HCT116 (cell line): ENCODE measurements around the gene THEM4. TPM values are rescaled to one million over a fixed set of nuclear protein-coding genes. Genes with fewer than 3 reads are reported as not detected.

Experiments
- ATAC-seq: fragments of 200-7000 bp; cut with Tn5 transposase; 2 replicates; pipeline ENCODE4 v1.9.1; 2020; ENCODE audit warnings: mild to moderate bottlenecking, moderate library complexity
- BruUV-seq: library from RNA; stranded (reverse); fragments of 400-500 nt; replicated peaks from 2 replicates; lab custom pipeline; 2021; lab: Mats Ljungman, UMichigan
- CTCF ChIA-PET: fragments of 300-600 bp; sonication (Branson Sonifier 250); formaldehyde crosslinking; loops from one replicate; lab custom pipeline; 2021; ENCODE audit warnings: antibody characterized with exemption; lab: Charles Lee
- POLR2A ChIA-PET: fragments of 300-600, 350-600 bp; sonication (Branson Sonifier 250); formaldehyde crosslinking; loops from one replicate; lab custom pipeline; 2021; ENCODE audit warnings: antibody characterized with exemption; lab: Charles Lee
- RAD21 ChIA-PET, 2 experiments: fragments of 300-600 bp; sonication (Branson Sonifier 250); formaldehyde crosslinking; loops; one replicate each; lab custom pipeline; 2023; ENCODE audit warnings: low total read pairs in 2 of 2; ENCODE audit not compliant: uncharacterized antibody in 2 of 2, unreplicated experiment in 2 of 2, low non-redundant PET in 1 of 2; lab: Charles Lee
- DNase-seq: peaks from one replicate; pipeline ENCODE4 v3.0.0-alpha.2; 2010; ENCODE audit warnings: low read depth, low spot score
- H2AFZ ChIP-seq: fragments of 200-600 bp; shearing (Covaris generic), sonication (generic); 2 replicates; pipeline ENCODE4 v1.6.1; 2017; ENCODE audit warnings: low read depth, mixed run types, mixed read lengths, antibody characterized with exemption, low read length; ENCODE audit not compliant: poor library complexity, severe bottlenecking
- H3K27ac ChIP-seq: 2 replicates; pipeline ENCODE4 v1.5.1; 2012; ENCODE audit warnings: low read depth, low read length
- H3K27me3 ChIP-seq: fragments of 200-600 bp; sonication (generic); 2 replicates; pipeline ENCODE4 v1.6.1; 2016; ENCODE audit warnings: mixed run types, low read length, mixed read lengths; ENCODE audit not compliant: insufficient read depth
- H3K36me3 ChIP-seq, 2 experiments: fragments of 200-500 bp in 1 of 2; fragments of 200-600 bp in 1 of 2; sonication (Bioruptor generic) in 1 of 2; sonication (generic) in 1 of 2; 2 replicates each; pipeline versions ENCODE4 v1.5.1 to v1.6.1; 2014 to 2016; ENCODE audit warnings: low read length in 2 of 2, inconsistent platforms in 1 of 2, mixed read lengths in 1 of 2, mixed run types in 1 of 2; ENCODE audit not compliant: insufficient read depth in 2 of 2, control insufficient read depth in 1 of 2
- H3K4me1 ChIP-seq, 2 experiments: fragments of 200-600 bp in 1 of 2; sonication (generic) in 1 of 2; 2 replicates each; pipeline versions ENCODE4 v1.5.1 to v1.6.1; 2012 to 2017; ENCODE audit warnings: low read length in 2 of 2, inconsistent platforms in 1 of 2, mild to moderate bottlenecking in 1 of 2, mixed read lengths in 1 of 2, mixed run types in 1 of 2, moderate library complexity in 1 of 2; ENCODE audit not compliant: insufficient read depth in 2 of 2, control insufficient read depth in 1 of 2
- H3K4me2 ChIP-seq: fragments of 200-600 bp; sonication (generic); 2 replicates; pipeline ENCODE4 v1.6.1; 2017; ENCODE audit warnings: mixed run types, low read length, mixed read lengths
- H3K4me3 ChIP-seq, 2 experiments: fragments of 200-600 bp in 1 of 2; sonication (generic) in 1 of 2; replicated peaks in 1 of 2; 2 replicates each; pipeline ENCODE4 v1.5.1; 2011 to 2016; ENCODE audit warnings: low read length in 2 of 2, control low read depth in 1 of 2, low read depth in 1 of 2, mild to moderate bottlenecking in 1 of 2, mixed read lengths in 1 of 2, mixed run types in 1 of 2
- H3K79me2 ChIP-seq: fragments of 200-600 bp; sonication (generic); 2 replicates; pipeline ENCODE4 v1.6.1; 2017; ENCODE audit warnings: mild to moderate bottlenecking, mixed run types, low read length, moderate library complexity, mixed read lengths; ENCODE audit not compliant: insufficient read depth
- H3K9ac ChIP-seq: fragments of 200-600 bp; sonication (generic); 2 replicates; pipeline ENCODE4 v1.6.1; 2016; ENCODE audit warnings: low read length, mixed read lengths
- H3K9me2 ChIP-seq: fragments of 200-600 bp; sonication (generic), shearing (Covaris generic); 2 replicates; pipeline ENCODE4 v1.6.1; 2017; ENCODE audit warnings: mixed run types, mild to moderate bottlenecking, moderate library complexity; ENCODE audit not compliant: insufficient read depth
- H3K9me3 ChIP-seq, 2 experiments: fragments of 200-500 bp in 1 of 2; fragments of 200-600 bp in 1 of 2; sonication (Bioruptor generic) in 1 of 2; sonication (generic) in 1 of 2; 2 replicates each; pipeline ENCODE4 v1.6.1; 2014 to 2017; ENCODE audit warnings: low read length in 2 of 2, mixed read lengths in 2 of 2, inconsistent platforms in 1 of 2, low read depth in 1 of 2, mild to moderate bottlenecking in 1 of 2, mixed run types in 1 of 2, moderate library complexity in 1 of 2; ENCODE audit not compliant: control insufficient read depth in 1 of 2, insufficient read depth in 1 of 2
- H4K20me1 ChIP-seq: fragments of 200-600 bp; sonication (generic), shearing (Covaris generic); 2 replicates; pipeline ENCODE4 v1.6.1; 2017; ENCODE audit warnings: mixed run types, mild to moderate bottlenecking, moderate library complexity; ENCODE audit not compliant: insufficient read depth
- CEBPB ChIP-seq: IDR thresholded peaks from 2 replicates; pipeline ENCODE4 v1.6.1; 2012; ENCODE audit warnings: low read depth
- ELF1 ChIP-seq: IDR thresholded peaks from 2 replicates; pipeline ENCODE4 v1.6.1; 2012; ENCODE audit warnings: low read depth, borderline replicate concordance
- MAX ChIP-seq: IDR thresholded peaks from 2 replicates; pipeline ENCODE4 v1.6.1; 2012
- POLR2A ChIP-seq: IDR thresholded peaks from 2 replicates; pipeline ENCODE4 v1.7.0; 2011; ENCODE audit warnings: borderline replicate concordance; ENCODE audit not compliant: insufficient read depth, insufficient read length; ENCODE audit errors: extremely low read depth
- POLR2AphosphoS5 ChIP-seq: IDR thresholded peaks from 2 replicates; pipeline ENCODE4 v1.6.1; 2011; ENCODE audit warnings: mild to moderate bottlenecking, low read depth, low read length, moderate library complexity
- SIN3A ChIP-seq: IDR thresholded peaks from 2 replicates; pipeline ENCODE4 v1.6.1; 2012; ENCODE audit warnings: low read depth
- TCF7L2 ChIP-seq: IDR thresholded peaks from 2 replicates; pipeline ENCODE4 v1.7.0; 2011; ENCODE audit warnings: borderline replicate concordance, inconsistent platforms; ENCODE audit not compliant: insufficient read depth, insufficient read length; ENCODE audit errors: extremely low read depth
- ZNF274 ChIP-seq: fragments of 200-500 bp; sonication (Bioruptor generic); IDR thresholded peaks from 2 replicates; pipeline ENCODE4 v1.6.1; 2014; ENCODE audit warnings: mild to moderate bottlenecking, low read depth, low read length, inconsistent platforms
- intact Hi-C: fragments of 100-400 bp; cut with micrococcal nuclease; formaldehyde crosslinking; loops from 2 replicates; pipeline ENCODE4 v1.10.0; 2022
- total RNA-seq: library from RNA; stranded (reverse); gene quantifications from one replicate; pipeline ENCODE4 v1.2.1, GENCODE V29; 2021; ENCODE audit not compliant: unreplicated experiment
- TF ChIP-seq, protein P1 (sequence below), 3 experiments: fragments of 200-600 bp in 1 of 3; sonication (generic) in 1 of 3; IDR thresholded peaks in 2 of 3; conservative IDR thresholded peaks in 1 of 3; 2 replicates each; pipeline ENCODE4 v1.5.1; 2012 to 2017; ENCODE audit warnings: low read depth in 2 of 3, low read length in 2 of 3, antibody characterized with exemption in 1 of 3, borderline replicate concordance in 1 of 3, control low read depth in 1 of 3, mild to moderate bottlenecking in 1 of 3, mixed read lengths in 1 of 3, mixed run types in 1 of 3, moderate library complexity in 1 of 3; ENCODE audit not compliant: insufficient read depth in 1 of 3
- TF ChIP-seq, protein P2 (sequence below): IDR thresholded peaks from 2 replicates; pipeline ENCODE4 v1.6.1; 2012; ENCODE audit warnings: low read depth

The THEM4 gene
- total RNA-seq, 1 experiment from 2014 or later: 17.0 TPM

GRCh38 chr1:151839457-151840403 lies 69.6 kb downstream of the THEM4 start, which contains the start of gene C2CD4D:
TSS of gene C2CD4D (minus strand) at chr1:151839820. CDS start at chr1:151838989, 831 bp downstream.
- Histone ChIP-seq H3K9ac (peak within 1 kb of the TSS; percentile 41), H3K9me3 (peaks cover 0 to 3% of the 10 kb centered on the region in 2 experiments; a peak in 1 of 4 replicates), H2AFZ (peak within 1 kb of the TSS; percentile 54), H3K27ac (peak within 1 kb of the TSS; percentile 32; the same call in 1 of the 2 replicates), H3K4me2 (peak within 1 kb of the TSS; percentile 78), H3K4me3 (peak within 1 kb of the TSS; percentile 31 to 51), H3K9me2 (no peaks in the 10 kb centered on the region; the same call in 1 of the 2 replicates), H4K20me1 (no peaks in the 10 kb centered on the region), H3K36me3 (no peaks in the 10 kb centered on the region), H3K27me3 (no peaks in the 10 kb centered on the region), H3K79me2 (no peaks in the 10 kb centered on the region), H3K4me1 (peaks cover 0 to 45% of the 10 kb centered on the region in 2 experiments; a peak in 2 of 4 replicates)
- ChIA-PET CTCF (no interaction called here), POLR2A (no interaction called here), RAD21 (interaction anchor here (0.6 to 0.8 kb wide), 2 partner anchors 162 to 604 kb away, joined by 3 read pairs; no protein-coding TSS in a partner anchor)
- TF ChIP-seq POLR2AphosphoS5: peak; percentile 57; the same call in 1 of the 2 replicates
- no peak for TF ChIP-seq POLR2A
- TF ChIP-seq MAX: peak; percentile 28
- intact Hi-C loops: loop anchor here (1.0 to 5.0 kb wide), 4 partner anchors 162 to 642 kb away; partner anchors contain the start of gene PIP5K1A
- DNase-seq (peak; percentile 27), ATAC-seq (peak; percentile 73)
- BruUV-seq: TSS peak; percentile 71

DNA sequence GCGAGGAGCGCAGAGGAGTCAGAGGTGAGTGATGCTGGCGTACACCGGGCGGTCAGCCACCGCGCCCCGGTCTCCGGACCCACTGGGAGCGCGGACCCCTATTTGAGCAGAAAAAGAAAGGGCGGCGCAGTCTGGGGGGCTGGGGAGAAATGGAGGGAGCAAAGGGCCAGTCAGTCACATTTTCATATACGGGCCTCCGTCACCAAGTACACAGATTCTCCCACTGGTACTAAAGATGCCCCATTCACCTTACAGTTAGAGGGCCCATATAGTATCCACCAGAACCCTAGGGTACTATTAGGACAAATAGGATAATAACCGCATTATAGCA lies 70.3 kb downstream of the THEM4 start:
- peak overlapping the region; percentile 78 for H3K4me2 ChIP-seq
- no peak for ATAC-seq
- no peak overlapping the region; the same call in 1 of the 2 replicates for H3K27ac ChIP-seq
- POLR2A ChIA-PET: no interaction called here
- H3K27me3 ChIP-seq: no peaks in the 10 kb centered on the region
- no peak for DNase-seq
- intact Hi-C loops: loop anchor here (5.0 kb wide), 3 partner anchors 397 to 642 kb away; partner anchors contain the start of gene PIP5K1A
- peak overlapping the region in 1 of 2 experiments; percentile 31; a peak in 2 of 4 replicates for H3K4me3 ChIP-seq
- H3K9ac ChIP-seq: peak overlapping the region; percentile 41; the same call in 1 of the 2 replicates
- no peaks in the 10 kb centered on the region for H4K20me1 ChIP-seq
- peaks cover 0 to 3% of the 10 kb centered on the region in 2 experiments; a peak in 1 of 4 replicates for H3K9me3 ChIP-seq
- H3K79me2 ChIP-seq: no peaks in the 10 kb centered on the region
- H2AFZ ChIP-seq: no peak overlapping the region
- H3K36me3 ChIP-seq: no peaks in the 10 kb centered on the region
- RAD21 ChIA-PET: no interaction called here
- CTCF ChIA-PET: no interaction called here
- no TSS peak for BruUV-seq
- H3K9me2 ChIP-seq: no peaks in the 10 kb centered on the region; the same call in 1 of the 2 replicates
- H3K4me1 ChIP-seq: peaks cover 0 to 45% of the 10 kb centered on the region in 2 experiments; a peak in 2 of 4 replicates
- TF ChIP-seq TCF7L2 (no peak), SIN3A (no peak), MAX (no peak), ELF1 (no peak), ZNF274 (no peak), CEBPB (no peak)
- TF ChIP-seq, protein P1, sequence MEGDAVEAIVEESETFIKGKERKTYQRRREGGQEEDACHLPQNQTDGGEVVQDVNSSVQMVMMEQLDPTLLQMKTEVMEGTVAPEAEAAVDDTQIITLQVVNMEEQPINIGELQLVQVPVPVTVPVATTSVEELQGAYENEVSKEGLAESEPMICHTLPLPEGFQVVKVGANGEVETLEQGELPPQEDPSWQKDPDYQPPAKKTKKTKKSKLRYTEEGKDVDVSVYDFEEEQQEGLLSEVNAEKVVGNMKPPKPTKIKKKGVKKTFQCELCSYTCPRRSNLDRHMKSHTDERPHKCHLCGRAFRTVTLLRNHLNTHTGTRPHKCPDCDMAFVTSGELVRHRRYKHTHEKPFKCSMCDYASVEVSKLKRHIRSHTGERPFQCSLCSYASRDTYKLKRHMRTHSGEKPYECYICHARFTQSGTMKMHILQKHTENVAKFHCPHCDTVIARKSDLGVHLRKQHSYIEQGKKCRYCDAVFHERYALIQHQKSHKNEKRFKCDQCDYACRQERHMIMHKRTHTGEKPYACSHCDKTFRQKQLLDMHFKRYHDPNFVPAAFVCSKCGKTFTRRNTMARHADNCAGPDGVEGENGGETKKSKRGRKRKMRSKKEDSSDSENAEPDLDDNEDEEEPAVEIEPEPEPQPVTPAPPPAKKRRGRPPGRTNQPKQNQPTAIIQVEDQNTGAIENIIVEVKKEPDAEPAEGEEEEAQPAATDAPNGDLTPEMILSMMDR (IDR thresholded peaks at IDR 0.05 in 2 of 3, conservative IDR thresholded peaks at IDR 0.05 in 1 of 3; ENCODE audit: borderline replicate concordance in 1 of 3, insufficient read depth in 1 of 3, low read depth in 2 of 3, low read length in 2 of 3): no peak
- TF ChIP-seq, protein P2, sequence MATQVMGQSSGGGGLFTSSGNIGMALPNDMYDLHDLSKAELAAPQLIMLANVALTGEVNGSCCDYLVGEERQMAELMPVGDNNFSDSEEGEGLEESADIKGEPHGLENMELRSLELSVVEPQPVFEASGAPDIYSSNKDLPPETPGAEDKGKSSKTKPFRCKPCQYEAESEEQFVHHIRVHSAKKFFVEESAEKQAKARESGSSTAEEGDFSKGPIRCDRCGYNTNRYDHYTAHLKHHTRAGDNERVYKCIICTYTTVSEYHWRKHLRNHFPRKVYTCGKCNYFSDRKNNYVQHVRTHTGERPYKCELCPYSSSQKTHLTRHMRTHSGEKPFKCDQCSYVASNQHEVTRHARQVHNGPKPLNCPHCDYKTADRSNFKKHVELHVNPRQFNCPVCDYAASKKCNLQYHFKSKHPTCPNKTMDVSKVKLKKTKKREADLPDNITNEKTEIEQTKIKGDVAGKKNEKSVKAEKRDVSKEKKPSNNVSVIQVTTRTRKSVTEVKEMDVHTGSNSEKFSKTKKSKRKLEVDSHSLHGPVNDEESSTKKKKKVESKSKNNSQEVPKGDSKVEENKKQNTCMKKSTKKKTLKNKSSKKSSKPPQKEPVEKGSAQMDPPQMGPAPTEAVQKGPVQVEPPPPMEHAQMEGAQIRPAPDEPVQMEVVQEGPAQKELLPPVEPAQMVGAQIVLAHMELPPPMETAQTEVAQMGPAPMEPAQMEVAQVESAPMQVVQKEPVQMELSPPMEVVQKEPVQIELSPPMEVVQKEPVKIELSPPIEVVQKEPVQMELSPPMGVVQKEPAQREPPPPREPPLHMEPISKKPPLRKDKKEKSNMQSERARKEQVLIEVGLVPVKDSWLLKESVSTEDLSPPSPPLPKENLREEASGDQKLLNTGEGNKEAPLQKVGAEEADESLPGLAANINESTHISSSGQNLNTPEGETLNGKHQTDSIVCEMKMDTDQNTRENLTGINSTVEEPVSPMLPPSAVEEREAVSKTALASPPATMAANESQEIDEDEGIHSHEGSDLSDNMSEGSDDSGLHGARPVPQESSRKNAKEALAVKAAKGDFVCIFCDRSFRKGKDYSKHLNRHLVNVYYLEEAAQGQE: no peak
